Activated CD4-positive, alpha-beta T cell treated with anti-CD3 and anti-CD28 coated beads for 24 hours (primary cell): ENCODE measurements around the gene ANKAR.
"Not testable (repeated sequence)": the region's sequence is repeated elsewhere in the genome, so short reads cannot be mapped to it uniquely, and the experiment has no call there.

ENCODE experiments used
- DNase-seq, 2 donors: peaks; one replicate each; pipeline ENCODE4 v3.0.0-alpha.2; 2020; ENCODE audit warnings: low read depth in 2 of 2

Gene ANKAR

GRCh38 chr2:189674374-189675112 is at the start of gene ANKAR:
ANKAR (plus strand) TSS chr2:189674670; CDS start chr2:189676491, 1,821 bp downstream.
- DNase-seq = peak; percentile 63 to 67

GRCh38 chr2:189625636-189626035 is 48.8 kb upstream of the ANKAR start:
- DNase-seq = no peak

GRCh38 chr2:189627789-189628188 is 46.7 kb upstream of the ANKAR start:
- no peak for DNase-seq

- no peak for DNase-seq
These were observed 45.5 kb upstream of the ANKAR start for GRCh38 chr2:189628817-189629530.

GRCh38 chr2:189629531-189630453 is 44.7 kb upstream of the ANKAR start:
- DNase-seq = no peak

- DNase-seq = no peak
These were observed 42.6 kb upstream of the ANKAR start for GRCh38 chr2:189631849-189632248.

- DNase-seq = no peak
These were observed 41.1 kb upstream of the ANKAR start for GRCh38 chr2:189633392-189633811.

- no peak for DNase-seq
These were observed 39.1 kb upstream of the ANKAR start for GRCh38 chr2:189635353-189635752.

GRCh38 chr2:189638301-189639006 is 36.0 kb upstream of the ANKAR start:
- DNase-seq = no peak

- no peak for DNase-seq
These were observed 35.4 kb upstream of the ANKAR start for GRCh38 chr2:189639007-189639609.

GRCh38 chr2:189641002-189641401 is 33.5 kb upstream of the ANKAR start:
- no peak for DNase-seq

- peak in 1 of 2 donors; percentile 11 for DNase-seq
These were observed 32.9 kb upstream of the ANKAR start for GRCh38 chr2:189641590-189641989.

GRCh38 chr2:189646521-189646920 is 27.9 kb upstream of the ANKAR start:
- DNase-seq = no peak

- DNase-seq = no peak
These were observed 25.5 kb upstream of the ANKAR start for GRCh38 chr2:189648846-189649509.

GRCh38 chr2:189651284-189651683 is 23.2 kb upstream of the ANKAR start:
- no peak for DNase-seq

GRCh38 chr2:189653464-189653863 is 21.0 kb upstream of the ANKAR start:
- not testable (repeated sequence) for DNase-seq

- DNase-seq = no peak
These were observed 19.8 kb upstream of the ANKAR start for GRCh38 chr2:189654641-189655040.

- no peak for DNase-seq
These were observed 16.6 kb upstream of the ANKAR start for GRCh38 chr2:189657867-189658266.

- DNase-seq = no peak
These were observed 15.9 kb upstream of the ANKAR start for GRCh38 chr2:189658306-189659212.
